Measurements from ENCODE around the gene RGS12.

GRCh38 chr4:3290889-3291321, 1.9 kb upstream of the RGS12 start:
- no peak for TF ChIP-seq CTCF (IDR thresholded peaks at IDR 0.05)
- TF ChIP-seq POLR2A (IDR thresholded peaks at IDR 0.05): no peak
- TF ChIP-seq EP300 (IDR thresholded peaks at IDR 0.05): no peak

Measured in tibial nerve (tissue), 4 donors.